Calu3 (cell line): ENCODE measurements around the gene SSBP2. TPM values are rescaled to one million over a fixed set of nuclear protein-coding genes. Genes with fewer than 3 reads are reported as not detected.

Source experiments
- BruUV-seq: library from RNA; stranded (reverse); fragments of 400-500 nt; replicated peaks from 2 replicates; lab custom pipeline; 2021; lab: Mats Ljungman, UMichigan
- CTCF ChIA-PET: fragments of 300-600 bp; sonication (Branson Sonifier 250); formaldehyde crosslinking; loops from one replicate; lab custom pipeline; 2022; ENCODE audit warnings: antibody characterized with exemption; lab: Charles Lee
- DNase-seq: peaks from one replicate; pipeline ENCODE4 v3.0.0; 2022
- H3K27ac Mint-ChIP-seq: one replicate; pipeline ENCODE4 v1.8.0; 2022; ENCODE audit warnings: mixed read lengths; ENCODE audit not compliant: unreplicated experiment
- H3K27me3 Mint-ChIP-seq: one replicate; pipeline ENCODE4 v1.8.0; 2022; ENCODE audit warnings: mixed read lengths; ENCODE audit not compliant: unreplicated experiment
- H3K36me3 Mint-ChIP-seq: one replicate; pipeline ENCODE4 v1.8.0; 2022; ENCODE audit warnings: mild to moderate bottlenecking, moderate library complexity, mixed read lengths; ENCODE audit not compliant: insufficient read depth, unreplicated experiment
- H3K4me1 Mint-ChIP-seq: one replicate; pipeline ENCODE4 v1.8.0; 2022; ENCODE audit warnings: mild to moderate bottlenecking, low read depth, mixed read lengths; ENCODE audit not compliant: unreplicated experiment
- H3K4me3 Mint-ChIP-seq: one replicate; pipeline ENCODE4 v1.8.0; 2022; ENCODE audit warnings: mild to moderate bottlenecking, low read depth, moderate library complexity, mixed read lengths; ENCODE audit not compliant: unreplicated experiment
- H3K9me3 Mint-ChIP-seq: one replicate; pipeline ENCODE4 v1.8.0; 2022; ENCODE audit warnings: low read depth, mixed read lengths; ENCODE audit not compliant: unreplicated experiment
- CTCF ChIP-seq: fragments of 200-600 bp; IDR thresholded peaks from one replicate; pipeline ENCODE4 v1.8.0; 2022; ENCODE audit warnings: antibody characterized with exemption; ENCODE audit not compliant: unreplicated experiment
- intact Hi-C: fragments of 100-400 bp; cut with micrococcal nuclease; formaldehyde crosslinking; loops from one replicate; pipeline ENCODE4 v1.10.0; 2022; ENCODE audit not compliant: unreplicated experiment
- total RNA-seq: library from RNA; stranded (reverse); gene quantifications from 2 replicates; pipeline ENCODE4 v1.2.3, GENCODE V29; 2022

SSBP2 gene
- total RNA-seq, 1 experiment from 2014 or later = 18.9 TPM

- Mint-ChIP-seq H3K9me3 (no peaks in the 10 kb centered on the region), H3K4me1 (no peaks in the 10 kb centered on the region), H3K36me3 (no peaks in the 10 kb centered on the region), H3K27ac (no peak overlapping the region), H3K27me3 (no peaks in the 10 kb centered on the region), H3K4me3 (no peak overlapping the region)
- no peak for TF ChIP-seq CTCF
- intact Hi-C loops = no loop called here
- CTCF ChIA-PET = no interaction called here
- no TSS peak for BruUV-seq
- DNase-seq = no peak
These were observed 112.4 kb downstream of the SSBP2 start for GRCh38 chr5:81638471-81638870.

- intact Hi-C loops = no loop called here
- H3K9me3 Mint-ChIP-seq = no peaks in the 10 kb centered on the region
These were observed 117.0 kb downstream of the SSBP2 start for GRCh38 chr5:81633891-81634290.

GRCh38 chr5:81633471-81633870, 117.4 kb downstream of the SSBP2 start:
- H3K27ac Mint-ChIP-seq = no peak overlapping the region
- TF ChIP-seq CTCF = no peak
- no peak for DNase-seq
- no peaks in the 10 kb centered on the region for H3K9me3 Mint-ChIP-seq
- no TSS peak for BruUV-seq
- no peaks in the 10 kb centered on the region for H3K27me3 Mint-ChIP-seq
- no peaks in the 10 kb centered on the region for H3K4me1 Mint-ChIP-seq
- no peaks in the 10 kb centered on the region for H3K36me3 Mint-ChIP-seq
- intact Hi-C loops = no loop called here
- CTCF ChIA-PET = no interaction called here
- H3K4me3 Mint-ChIP-seq = no peak overlapping the region

More at GRCh38 chr5:81633891-81634290, 117.0 kb downstream of the SSBP2 start:
- CTCF ChIA-PET = no interaction called here
- Mint-ChIP-seq H3K4me3 (no peak overlapping the region), H3K27ac (no peak overlapping the region), H3K27me3 (no peaks in the 10 kb centered on the region), H3K36me3 (no peaks in the 10 kb centered on the region), H3K4me1 (no peaks in the 10 kb centered on the region)
- no TSS peak for BruUV-seq
- no peak for TF ChIP-seq CTCF
- no peak for DNase-seq

DNA sequence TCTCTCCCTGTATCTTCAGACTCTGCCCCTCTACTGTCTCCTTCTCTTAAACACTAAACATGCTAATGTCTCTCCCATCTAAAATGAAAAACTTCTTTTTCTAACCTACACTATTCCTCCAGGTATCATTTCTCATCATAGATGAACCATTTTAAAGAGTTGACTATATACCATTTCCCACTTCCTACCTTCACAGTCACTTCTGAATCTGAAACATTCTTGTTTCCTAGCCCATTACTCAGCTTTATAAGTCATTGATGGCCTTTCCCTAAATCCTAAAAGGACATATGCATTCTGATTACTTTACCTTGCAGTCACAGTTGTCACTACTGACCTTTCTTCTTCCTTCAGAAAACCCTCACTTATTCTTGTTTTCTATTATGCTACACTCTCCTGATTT, 118.2 kb downstream of the SSBP2 start:
- no peaks in the 10 kb centered on the region for H3K27me3 Mint-ChIP-seq
- no peaks in the 10 kb centered on the region for H3K9me3 Mint-ChIP-seq
- H3K4me1 Mint-ChIP-seq = no peaks in the 10 kb centered on the region
- H3K4me3 Mint-ChIP-seq = no peak overlapping the region
- no peak for TF ChIP-seq CTCF
- no peak for DNase-seq
- BruUV-seq = no TSS peak
- CTCF ChIA-PET = no interaction called here
- intact Hi-C loops = no loop called here
- no peak overlapping the region for H3K27ac Mint-ChIP-seq
- H3K36me3 Mint-ChIP-seq = no peaks in the 10 kb centered on the region
